ENCODE results near the gene LNX2.

DNA sequence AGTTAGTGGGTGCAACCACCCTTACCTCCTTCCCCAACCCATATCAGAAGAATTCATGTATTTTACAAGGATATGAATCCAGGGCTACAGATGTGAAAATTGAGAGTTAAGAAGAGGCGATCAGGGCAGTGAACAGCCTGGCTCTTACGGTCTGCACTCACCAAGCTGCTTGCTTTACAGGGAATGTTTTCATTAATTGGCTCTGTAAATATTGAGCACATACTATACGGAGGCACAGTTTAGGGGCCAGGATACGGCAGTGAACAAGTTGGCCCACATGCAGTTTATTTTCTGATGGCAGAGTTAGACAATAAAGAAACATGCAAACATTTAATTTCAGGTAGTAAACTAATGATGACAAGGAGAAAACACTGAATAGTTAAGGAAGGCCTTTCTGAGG, 7.8 kb upstream of the LNX2 start:
- TF ChIP-seq EZH2 (IDR thresholded peaks at IDR 0.05; ENCODE audit: borderline replicate concordance, low read depth, low read length, severe bottlenecking), result no peak
- TF ChIP-seq, protein P1, sequence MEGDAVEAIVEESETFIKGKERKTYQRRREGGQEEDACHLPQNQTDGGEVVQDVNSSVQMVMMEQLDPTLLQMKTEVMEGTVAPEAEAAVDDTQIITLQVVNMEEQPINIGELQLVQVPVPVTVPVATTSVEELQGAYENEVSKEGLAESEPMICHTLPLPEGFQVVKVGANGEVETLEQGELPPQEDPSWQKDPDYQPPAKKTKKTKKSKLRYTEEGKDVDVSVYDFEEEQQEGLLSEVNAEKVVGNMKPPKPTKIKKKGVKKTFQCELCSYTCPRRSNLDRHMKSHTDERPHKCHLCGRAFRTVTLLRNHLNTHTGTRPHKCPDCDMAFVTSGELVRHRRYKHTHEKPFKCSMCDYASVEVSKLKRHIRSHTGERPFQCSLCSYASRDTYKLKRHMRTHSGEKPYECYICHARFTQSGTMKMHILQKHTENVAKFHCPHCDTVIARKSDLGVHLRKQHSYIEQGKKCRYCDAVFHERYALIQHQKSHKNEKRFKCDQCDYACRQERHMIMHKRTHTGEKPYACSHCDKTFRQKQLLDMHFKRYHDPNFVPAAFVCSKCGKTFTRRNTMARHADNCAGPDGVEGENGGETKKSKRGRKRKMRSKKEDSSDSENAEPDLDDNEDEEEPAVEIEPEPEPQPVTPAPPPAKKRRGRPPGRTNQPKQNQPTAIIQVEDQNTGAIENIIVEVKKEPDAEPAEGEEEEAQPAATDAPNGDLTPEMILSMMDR (IDR thresholded peaks at IDR 0.05; ENCODE audit: borderline replicate concordance, extremely low read depth, low read length, poor library complexity, severe bottlenecking), result no peak
